IPS-20b (cell line): Measurements from ENCODE around the gene HCAR2.
"Not testable (repeated sequence)": the region's sequence is repeated elsewhere in the genome, so short reads cannot be mapped to it uniquely, and the experiment has no call there.

ENCODE experiments used
- H3K27ac ChIP-seq: one replicate; pipeline ENCODE4 v1.5.1; 2013; ENCODE audit warnings: low read length
- H3K27me3 ChIP-seq: 2 replicates; pipeline ENCODE4 v1.6.1; 2013; ENCODE audit warnings: mild to moderate bottlenecking, low read length, inconsistent platforms; ENCODE audit not compliant: insufficient read depth
- H3K36me3 ChIP-seq: 2 replicates; pipeline ENCODE4 v1.6.1; 2013; ENCODE audit warnings: low read depth, mild to moderate bottlenecking, inconsistent platforms, low read length, moderate library complexity; ENCODE audit not compliant: insufficient read depth
- H3K4me1 ChIP-seq: 2 replicates; pipeline ENCODE4 v1.6.1; 2013; ENCODE audit warnings: mild to moderate bottlenecking, control low read depth, inconsistent platforms, low read length, moderate library complexity; ENCODE audit not compliant: insufficient read depth
- H3K4me3 ChIP-seq: 2 replicates; pipeline ENCODE4 v1.5.1; 2013; ENCODE audit warnings: mild to moderate bottlenecking, low read length, inconsistent platforms
- H3K9ac ChIP-seq: 2 replicates; pipeline ENCODE4 v1.6.1; 2013; ENCODE audit warnings: low read depth, mild to moderate bottlenecking, inconsistent platforms, low read length, moderate library complexity
- H3K9me3 ChIP-seq: 2 replicates; pipeline ENCODE4 v1.6.1; 2013; ENCODE audit warnings: mild to moderate bottlenecking, low read depth, low read length, inconsistent platforms; ENCODE audit not compliant: insufficient read depth

The HCAR2 gene

DNA sequence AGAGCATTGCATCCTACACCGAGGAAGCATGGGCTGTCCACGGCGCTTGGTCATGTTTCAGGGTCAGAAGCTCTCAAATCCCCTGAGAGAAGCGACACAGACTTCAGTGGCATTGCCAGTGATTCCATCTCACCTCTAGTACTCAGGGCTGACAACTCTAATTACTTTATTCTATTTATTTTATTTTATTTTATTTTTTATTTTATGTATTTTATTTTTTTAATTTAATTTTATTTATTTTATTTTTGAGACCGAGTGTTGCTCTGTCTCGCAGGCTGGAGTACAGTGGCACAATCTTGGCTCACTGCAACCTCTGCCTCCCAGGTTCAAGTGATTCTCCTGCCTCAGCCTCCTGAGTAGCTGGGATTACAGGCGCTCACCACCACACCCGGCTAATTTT lies 49.9 kb downstream of the HCAR2 start:
- not testable (repeated sequence) for H3K27ac ChIP-seq, H3K4me1 ChIP-seq, H3K9ac ChIP-seq, H3K4me3 ChIP-seq, H3K9me3 ChIP-seq, H3K36me3 ChIP-seq, H3K27me3 ChIP-seq

DNA sequence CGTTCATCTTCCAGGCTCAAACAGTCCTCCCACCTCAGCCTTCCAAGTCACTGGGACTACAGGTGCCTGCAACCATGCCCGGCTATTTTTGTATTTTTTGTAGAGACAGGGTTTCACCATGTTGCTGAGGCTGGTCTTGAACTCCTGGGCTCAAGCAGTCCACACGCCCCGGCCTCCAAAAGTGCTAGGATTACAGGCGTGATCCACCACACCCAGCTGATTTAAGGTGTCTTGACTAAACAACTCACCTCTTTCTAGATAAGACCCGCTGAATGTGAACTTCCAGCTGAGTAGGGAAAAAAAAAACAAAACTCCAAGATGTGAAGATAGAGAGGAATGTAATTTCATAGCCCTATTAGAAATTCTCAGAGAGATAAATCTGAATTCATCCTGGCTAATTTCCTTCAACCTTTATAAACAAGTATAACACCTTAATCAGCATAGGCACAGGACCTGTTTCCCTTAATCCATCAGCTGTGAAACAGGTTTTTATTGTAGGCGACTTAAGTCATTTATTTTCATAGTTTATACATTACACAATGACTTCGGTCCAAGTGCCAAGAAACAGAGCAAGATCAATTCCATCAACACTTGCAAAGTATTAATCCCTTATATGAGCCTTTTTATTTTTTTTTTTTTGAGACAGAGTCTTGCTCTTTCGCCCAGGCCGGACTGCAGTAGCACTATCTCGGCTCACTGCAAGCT lies 51.5 kb downstream of the HCAR2 start:
- H3K9ac ChIP-seq: no peak overlapping the region
- H3K4me3 ChIP-seq: no peak overlapping the region
- no peaks in the 10 kb centered on the region for H3K4me1 ChIP-seq
- no peak overlapping the region for H3K27ac ChIP-seq
- no peaks in the 10 kb centered on the region for H3K27me3 ChIP-seq
- H3K9me3 ChIP-seq: no peaks in the 10 kb centered on the region
- H3K36me3 ChIP-seq: no peaks in the 10 kb centered on the region
